Body of pancreas (tissue), 4 donors: ENCODE results near the gene FERD3L.

Experiments used
- POLR2A ChIP-seq, 3 donors: fragments of 450-650 bp; IDR thresholded peaks; one replicate each; pipeline ENCODE4 v1.6.1; 2016; ENCODE audit warnings: antibody characterized with exemption in 3 of 3, mild to moderate bottlenecking in 2 of 3
- TF ChIP-seq, protein P1 (sequence below), 7 experiments: fragments of 450-650 bp in 4 of 7; fragments of 200-600 bp in 3 of 7; sonication (generic) in 3 of 7; IDR thresholded peaks; one replicate each; pipeline ENCODE4 v1.5.1; 2016 to 2019; ENCODE audit warnings: antibody characterized with exemption in 7 of 7

DNA sequence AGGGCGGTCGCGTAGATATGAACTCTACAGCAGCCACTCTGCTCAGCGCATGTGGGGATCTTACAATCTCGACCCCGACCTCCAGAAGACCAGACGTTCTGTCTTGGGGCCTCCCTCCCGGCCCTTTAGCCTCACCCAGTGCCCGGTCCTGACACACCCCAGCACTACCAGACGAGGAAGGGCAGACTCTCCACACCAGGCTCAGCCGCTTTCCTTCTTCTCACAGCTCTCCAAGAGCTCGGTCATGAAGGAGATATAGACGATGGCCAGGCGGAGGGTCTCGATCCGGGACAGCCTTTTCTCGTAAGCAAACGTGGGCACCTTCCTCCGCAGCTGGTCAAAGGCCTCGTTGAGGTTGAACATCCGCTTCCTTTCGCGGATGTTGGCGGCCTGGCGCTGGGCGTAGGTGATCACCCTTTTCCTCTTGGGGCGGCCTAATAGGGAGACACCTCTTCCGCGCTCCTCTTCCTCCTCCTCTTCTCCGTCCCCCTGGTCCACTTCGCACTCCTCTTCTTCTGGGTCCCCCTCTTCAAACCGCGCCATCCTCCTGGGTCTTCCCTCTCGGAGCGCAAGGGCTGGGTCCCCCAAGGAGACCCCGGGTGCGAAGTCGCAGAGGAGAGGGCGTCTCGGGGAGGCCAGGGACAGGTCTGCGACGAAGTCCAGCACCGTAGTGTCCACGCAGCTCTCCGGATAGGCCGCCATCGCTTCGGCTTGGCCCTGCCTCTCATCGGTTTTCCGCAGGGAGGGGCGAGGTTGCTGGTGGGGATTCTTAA lies at the start of gene FERD3L:
- TF ChIP-seq, protein P1, sequence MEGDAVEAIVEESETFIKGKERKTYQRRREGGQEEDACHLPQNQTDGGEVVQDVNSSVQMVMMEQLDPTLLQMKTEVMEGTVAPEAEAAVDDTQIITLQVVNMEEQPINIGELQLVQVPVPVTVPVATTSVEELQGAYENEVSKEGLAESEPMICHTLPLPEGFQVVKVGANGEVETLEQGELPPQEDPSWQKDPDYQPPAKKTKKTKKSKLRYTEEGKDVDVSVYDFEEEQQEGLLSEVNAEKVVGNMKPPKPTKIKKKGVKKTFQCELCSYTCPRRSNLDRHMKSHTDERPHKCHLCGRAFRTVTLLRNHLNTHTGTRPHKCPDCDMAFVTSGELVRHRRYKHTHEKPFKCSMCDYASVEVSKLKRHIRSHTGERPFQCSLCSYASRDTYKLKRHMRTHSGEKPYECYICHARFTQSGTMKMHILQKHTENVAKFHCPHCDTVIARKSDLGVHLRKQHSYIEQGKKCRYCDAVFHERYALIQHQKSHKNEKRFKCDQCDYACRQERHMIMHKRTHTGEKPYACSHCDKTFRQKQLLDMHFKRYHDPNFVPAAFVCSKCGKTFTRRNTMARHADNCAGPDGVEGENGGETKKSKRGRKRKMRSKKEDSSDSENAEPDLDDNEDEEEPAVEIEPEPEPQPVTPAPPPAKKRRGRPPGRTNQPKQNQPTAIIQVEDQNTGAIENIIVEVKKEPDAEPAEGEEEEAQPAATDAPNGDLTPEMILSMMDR (IDR thresholded peaks at IDR 0.05), result no peak
- TF ChIP-seq POLR2A (IDR thresholded peaks at IDR 0.05), result no peak
